Panc1 (cell line): ENCODE results near the gene ACER1.

ENCODE experiments used
- CTCF ChIP-seq: fragments of 450-650 bp; IDR thresholded peaks from 2 replicates; pipeline ENCODE4 v1.5.1; 2017; ENCODE audit warnings: mild to moderate bottlenecking
- POLR2AphosphoS5 ChIP-seq: IDR thresholded peaks from 2 replicates; pipeline ENCODE4 v1.6.1; 2012; ENCODE audit warnings: mild to moderate bottlenecking, low read depth, low read length, moderate library complexity
- REST ChIP-seq, 2 experiments: IDR thresholded peaks; 2 replicates each; pipeline ENCODE4 v1.6.1; 2011 to 2012; ENCODE audit warnings: low read depth in 2 of 2, control low read depth in 1 of 2, low read length in 1 of 2, mild to moderate bottlenecking in 1 of 2, moderate library complexity in 1 of 2; ENCODE audit not compliant: insufficient read depth in 1 of 2
- SIN3A ChIP-seq: IDR thresholded peaks from 2 replicates; pipeline ENCODE4 v1.6.1; 2012; ENCODE audit warnings: low read depth, mild to moderate bottlenecking, low read length, moderate library complexity, borderline replicate concordance; ENCODE audit not compliant: insufficient read depth
- TCF7L2 ChIP-seq: IDR thresholded peaks from 2 replicates; pipeline ENCODE4 v1.6.1; 2011; ENCODE audit warnings: mild to moderate bottlenecking, low read depth, low read length, inconsistent platforms

- TF ChIP-seq CTCF (no peak), POLR2AphosphoS5 (no peak), TCF7L2 (no peak), REST (IDR thresholded peaks at IDR 0.05; ENCODE audit: insufficient read depth in 1 of 2, low read depth in 2 of 2, low read length in 1 of 2) (no peak), SIN3A (no peak)
Measured at GRCh38 chr19:6333439-6333838, at the start of gene ACER1.
